GM18526 (cell line): ENCODE data around the gene SLC46A3.

ENCODE experiments used
- POLR2A ChIP-seq: IDR thresholded peaks from 3 replicates; pipeline ENCODE4 v1.6.1; 2011; ENCODE audit not compliant: insufficient read length; ENCODE audit errors: extremely low read depth

SLC46A3 gene

DNA sequence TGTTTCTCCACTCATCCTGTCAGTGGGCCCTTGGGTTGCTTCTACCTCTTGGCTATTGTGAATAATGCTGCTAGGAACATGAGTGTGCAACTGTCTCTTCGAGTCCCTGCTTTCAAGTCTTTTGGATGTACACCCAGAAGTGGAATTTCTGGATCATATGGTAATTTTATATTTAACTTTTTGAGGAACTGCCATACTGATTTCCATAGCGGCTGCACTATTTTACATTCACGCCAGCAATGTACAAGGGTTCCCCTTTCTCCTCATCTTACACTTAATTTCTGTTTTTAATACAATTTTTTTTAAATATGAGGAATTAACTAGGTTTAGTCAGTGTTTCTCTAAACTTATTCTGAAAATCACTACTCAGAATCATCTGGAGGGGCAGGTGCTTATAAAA is 24.2 kb upstream of the SLC46A3 start:
- TF ChIP-seq POLR2A, result no peak

DNA sequence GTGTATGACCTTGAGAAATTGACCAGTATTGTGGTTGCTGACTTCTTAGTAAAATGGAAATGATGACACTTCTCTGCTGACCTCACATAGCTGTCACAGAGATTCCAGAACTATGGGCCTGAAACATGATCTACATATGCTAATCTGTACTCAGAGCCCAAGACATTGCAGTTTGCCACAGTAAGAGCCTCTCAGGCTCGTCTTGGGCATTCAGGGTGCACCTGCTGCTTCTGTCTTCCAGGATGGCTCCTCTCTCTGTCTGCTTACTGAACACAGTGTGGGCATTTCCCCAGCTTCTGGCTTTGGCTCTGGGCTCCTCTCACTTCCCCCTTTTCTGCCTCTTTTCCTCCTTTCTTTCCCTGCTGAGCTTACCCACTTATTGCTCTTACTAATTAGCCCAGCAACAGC is 22.3 kb upstream of the SLC46A3 start:
- TF ChIP-seq POLR2A, result no peak

DNA sequence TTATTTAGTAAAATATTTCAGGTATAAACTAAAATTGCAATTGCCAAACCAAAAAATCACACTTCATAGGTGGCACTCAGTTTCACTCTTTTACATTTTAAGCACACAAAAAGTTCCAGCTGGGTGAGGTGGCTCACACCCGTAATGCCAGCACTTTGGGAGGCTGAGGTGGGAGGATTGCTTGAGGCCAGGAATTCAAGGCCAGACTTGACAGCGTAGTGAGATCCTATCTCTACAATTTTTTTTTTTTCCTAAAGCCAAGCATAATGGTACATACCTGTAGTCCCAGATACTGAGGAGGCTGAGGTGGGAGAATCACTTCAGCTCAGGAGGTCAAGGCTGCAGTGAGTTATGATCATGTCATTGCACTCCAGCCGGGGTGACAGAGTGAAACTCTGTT is 20.6 kb upstream of the SLC46A3 start:
- no peak for TF ChIP-seq POLR2A

DNA sequence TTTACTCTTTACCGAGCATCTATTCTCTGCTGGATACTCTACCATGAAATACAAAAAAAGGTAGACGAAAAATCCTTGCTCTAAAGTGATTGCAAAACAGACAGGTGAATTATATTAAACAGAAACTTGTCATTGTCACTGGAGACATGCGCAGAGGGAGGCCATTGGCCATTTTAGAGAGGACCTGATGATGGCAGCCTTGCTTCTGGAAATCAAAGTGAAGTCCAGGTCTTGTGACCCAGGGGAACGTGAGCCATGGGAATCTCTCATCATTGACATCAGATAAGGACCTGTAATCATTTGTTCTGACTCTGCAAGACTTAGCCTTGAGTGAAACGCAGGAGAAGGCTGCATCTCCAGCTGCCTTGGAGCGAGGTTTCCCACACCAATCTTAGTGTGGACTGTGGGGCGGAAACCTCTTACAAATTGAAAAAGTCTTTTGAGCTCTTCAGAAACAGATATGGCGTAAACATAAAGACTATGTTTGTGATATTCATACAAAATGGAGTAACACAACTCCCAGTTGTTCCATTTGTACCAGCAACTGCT is 16.8 kb upstream of the SLC46A3 start:
- TF ChIP-seq POLR2A, result no peak

DNA sequence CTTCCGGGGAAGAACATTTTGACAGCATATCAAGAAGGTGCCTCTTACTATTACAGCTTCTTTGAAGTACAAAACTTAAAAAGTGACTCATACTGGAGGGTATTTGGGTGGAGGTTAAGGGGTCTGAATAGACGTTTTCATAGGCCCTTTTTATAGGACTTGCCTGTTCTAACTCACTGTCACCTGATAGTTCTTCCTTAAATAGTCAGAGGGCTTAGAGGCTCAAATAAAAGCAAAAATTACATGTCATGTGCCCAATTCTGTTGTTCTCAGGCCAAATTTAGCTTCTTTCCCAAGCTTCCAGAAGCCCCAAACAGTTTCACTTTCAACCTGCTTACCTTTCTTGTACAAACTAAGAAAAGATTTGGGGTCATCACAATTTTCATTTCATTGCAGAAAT is 16.1 kb upstream of the SLC46A3 start:
- TF ChIP-seq POLR2A, result no peak

DNA sequence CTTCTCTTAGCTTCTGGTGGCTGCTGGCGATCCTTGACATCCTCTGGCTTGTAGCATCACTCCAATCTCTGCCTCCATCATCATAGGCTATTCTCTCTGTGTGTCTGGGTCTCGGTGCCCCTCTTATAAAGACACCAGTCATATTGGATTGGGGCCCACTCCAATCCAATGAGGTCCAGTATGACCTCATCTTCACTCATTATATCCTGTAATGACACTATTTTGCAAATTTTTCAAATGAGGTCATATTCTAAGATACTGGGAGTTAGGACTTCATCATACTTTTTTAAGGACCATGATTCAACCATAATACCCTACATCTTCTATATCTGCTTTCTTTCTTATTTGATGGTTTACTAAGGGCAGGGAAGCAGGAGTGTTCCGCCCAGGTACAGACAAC is 12.0 kb upstream of the SLC46A3 start:
- no peak for TF ChIP-seq POLR2A

DNA sequence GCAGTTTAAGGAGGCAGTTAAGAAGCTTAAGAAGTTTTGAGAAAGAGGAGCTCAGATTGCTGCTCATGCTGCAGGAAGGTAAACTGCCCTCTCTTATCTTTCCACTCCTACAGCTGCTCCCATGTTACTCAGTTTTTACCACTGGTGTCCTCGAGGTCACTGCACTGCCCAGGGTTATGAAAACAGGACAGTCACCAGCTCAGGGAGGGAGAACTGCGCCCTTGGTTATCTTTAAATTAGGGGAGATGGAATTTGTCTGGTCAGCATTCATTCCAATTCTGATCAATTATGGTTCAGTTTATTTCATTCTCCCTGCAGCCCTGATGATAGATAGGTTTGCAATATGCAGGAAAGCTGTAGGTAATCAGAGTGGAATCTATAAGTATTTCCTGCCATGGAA is 10.8 kb upstream of the SLC46A3 start:
- no peak for TF ChIP-seq POLR2A

DNA sequence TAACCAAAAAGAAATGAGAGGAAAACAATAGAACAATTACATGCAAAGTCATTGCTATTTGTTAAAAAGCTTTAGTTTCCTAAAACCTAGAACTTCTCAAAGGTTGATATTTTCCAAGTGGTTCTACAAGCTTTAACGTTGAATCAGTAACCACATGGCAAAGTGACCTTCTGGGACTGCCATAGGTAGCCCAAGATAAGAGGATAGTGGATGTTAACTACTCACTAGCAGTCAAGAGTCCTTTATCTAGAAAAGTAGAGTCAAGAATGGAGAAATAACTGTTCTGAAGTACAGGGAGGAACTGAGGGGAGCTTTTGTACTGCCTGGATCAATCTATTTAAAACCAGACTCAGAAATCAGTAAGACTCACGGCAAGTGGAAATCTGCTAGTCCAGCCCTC is 9.9 kb upstream of the SLC46A3 start:
- TF ChIP-seq POLR2A, result no peak

DNA sequence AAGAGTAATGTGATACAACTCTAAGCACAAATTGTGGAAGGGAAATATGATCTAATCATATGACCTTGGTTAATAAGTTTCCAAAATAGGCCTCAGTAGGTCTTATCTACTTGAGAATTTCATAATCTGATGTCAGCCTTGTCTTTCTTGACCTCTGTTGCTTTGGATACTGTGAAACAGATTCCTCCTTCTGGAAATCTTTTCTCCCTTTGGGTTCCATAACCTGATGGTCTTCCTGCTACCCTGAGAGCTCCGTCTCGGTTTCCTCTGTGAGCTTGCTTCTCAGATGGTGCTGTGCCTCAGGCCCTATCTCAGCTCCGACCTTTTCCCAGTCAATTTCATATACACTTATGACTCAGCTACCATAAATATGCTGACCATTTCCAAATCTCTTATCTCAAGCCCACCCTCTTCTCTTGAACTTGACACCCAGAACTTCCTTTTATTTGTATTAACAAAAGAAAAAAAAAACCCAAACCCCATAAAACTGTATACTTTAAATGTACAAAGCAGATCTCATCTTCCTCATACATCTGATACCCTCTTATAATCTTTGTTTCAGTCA is 6.4 kb upstream of the SLC46A3 start:
- no peak for TF ChIP-seq POLR2A

DNA sequence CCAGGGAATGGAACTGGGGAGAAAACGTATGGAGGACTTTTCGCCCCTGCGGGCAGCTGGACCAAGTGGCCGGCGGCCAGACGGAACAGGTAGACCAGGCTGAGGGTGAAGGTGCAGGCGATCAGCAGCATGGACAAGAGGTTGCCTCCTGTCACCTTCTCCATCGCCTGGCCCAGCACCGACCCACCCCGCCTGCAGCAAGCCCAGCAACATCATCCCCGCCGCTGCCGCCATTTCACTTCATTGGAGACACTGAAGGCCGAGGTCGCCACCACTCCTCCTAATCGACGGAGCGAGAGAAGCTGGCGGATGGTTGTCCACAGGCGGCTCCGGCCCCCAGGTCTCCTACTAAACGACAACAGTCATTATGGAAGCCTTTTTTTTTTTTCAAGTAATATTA is 5.0 kb upstream of the SLC46A3 start:
- no peak for TF ChIP-seq POLR2A

DNA sequence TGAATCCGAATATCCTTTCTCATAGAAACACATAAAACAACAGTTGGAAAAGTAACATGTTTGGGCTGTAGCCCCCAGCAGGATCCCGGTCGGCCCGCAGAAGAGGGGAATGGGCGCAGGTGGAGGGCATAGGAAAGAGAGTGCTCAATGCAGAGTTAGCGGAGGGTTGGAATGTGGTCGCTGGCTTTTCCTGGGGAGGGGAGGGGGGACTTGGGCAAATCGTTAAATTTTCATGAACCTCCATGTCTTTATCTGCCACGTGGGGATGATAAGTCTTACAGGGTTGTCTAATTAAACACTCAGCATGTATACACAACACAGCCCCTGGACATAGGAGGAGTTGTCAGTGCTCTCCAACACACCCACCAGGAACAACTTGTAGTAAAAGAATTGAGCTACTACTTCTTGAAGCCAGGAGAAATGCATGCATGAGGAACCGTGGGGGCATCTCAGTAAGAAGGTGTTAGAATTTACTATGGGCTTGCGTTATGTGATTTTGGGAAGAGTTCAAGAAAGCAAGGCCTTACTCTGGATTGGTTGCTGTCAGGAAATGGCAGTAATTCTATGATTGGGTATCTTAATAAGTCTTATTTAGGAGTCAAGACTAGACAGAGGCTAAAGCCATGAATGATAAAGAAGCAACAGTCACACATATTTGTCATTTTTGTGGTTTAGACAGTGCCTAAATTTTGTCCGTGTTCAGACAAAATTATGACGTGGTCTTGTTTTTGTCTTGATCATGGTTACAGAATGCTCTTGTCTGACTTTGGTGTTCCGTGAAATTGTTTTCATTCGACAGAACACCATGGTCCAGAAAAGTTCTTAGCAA is 671 bp upstream of the SLC46A3 start:
- no peak for TF ChIP-seq POLR2A

DNA sequence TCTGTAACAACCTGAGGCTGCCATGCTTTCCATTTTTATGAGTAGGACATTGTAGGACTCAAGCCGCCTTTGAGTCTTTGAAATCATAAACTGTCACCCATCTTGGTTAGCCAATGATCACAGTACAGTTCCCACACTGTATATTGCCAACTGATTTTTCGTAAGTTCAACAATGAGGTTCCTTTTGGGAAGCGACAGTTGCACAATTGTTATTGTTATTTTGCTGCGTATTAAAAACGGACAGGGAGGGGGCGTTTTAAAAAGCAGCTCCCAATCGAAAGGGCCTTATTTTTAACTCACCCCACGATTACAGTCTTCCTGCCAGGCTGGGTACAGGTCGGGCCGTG is 601 bp downstream of the SLC46A3 start:
- TF ChIP-seq POLR2A, result no peak

DNA sequence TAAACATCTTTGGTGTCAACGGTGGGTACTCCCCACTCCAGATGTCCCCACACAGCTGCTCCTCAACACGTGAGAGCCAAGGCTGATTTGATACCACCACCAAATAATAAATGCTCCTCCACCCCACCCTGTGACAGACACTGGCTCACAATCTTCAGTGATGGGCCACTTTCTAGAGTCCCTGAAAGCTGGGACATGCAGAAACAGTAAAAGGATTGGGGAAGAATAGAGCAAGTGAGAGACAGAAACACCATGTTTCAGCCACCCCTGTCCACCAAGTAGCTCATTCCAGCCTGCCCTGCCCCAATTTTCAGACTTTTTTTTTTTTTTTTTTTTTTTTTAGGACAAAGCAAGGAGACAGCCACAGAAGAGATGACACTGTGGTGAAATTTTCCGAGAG is 1.6 kb downstream of the SLC46A3 start:
- no peak for TF ChIP-seq POLR2A

DNA sequence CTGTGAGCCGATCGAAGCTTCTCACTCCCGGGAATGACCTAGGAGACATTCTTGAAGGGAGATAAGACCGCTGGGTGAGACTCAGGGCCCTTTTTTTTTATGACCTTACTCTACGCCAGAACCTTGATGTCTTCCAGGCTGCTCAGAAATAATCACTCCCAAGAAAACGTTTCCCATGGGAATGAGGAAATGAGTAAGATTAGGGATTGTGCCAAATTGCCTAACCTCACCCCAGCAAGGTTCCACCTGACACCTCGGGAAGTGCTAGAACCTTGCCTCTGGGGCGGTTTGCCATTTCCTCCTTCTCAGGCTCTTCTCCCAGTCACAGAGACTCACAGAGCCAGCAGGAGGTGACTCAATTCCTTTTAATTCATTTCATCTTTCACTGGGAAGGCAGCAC is 2.3 kb downstream of the SLC46A3 start:
- no peak for TF ChIP-seq POLR2A

DNA sequence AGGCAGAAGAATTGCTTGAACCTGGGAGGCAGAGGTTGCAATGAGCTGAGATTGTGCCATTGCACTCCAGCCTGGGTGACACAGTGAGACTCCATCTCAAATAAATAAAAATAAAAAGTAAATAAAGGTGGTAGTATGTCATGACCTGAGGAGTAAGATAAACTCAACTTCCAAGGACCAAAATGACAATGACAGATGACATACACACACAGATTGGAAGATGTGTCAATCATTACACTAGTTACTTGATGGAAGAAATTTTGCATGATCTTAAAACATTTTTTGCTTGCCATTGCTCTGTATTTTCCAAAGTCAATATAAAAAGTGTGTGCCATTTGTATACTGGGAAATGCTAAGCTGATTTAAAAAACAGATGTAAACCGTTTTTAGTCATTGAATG is 4.1 kb downstream of the SLC46A3 start:
- TF ChIP-seq POLR2A, result no peak

DNA sequence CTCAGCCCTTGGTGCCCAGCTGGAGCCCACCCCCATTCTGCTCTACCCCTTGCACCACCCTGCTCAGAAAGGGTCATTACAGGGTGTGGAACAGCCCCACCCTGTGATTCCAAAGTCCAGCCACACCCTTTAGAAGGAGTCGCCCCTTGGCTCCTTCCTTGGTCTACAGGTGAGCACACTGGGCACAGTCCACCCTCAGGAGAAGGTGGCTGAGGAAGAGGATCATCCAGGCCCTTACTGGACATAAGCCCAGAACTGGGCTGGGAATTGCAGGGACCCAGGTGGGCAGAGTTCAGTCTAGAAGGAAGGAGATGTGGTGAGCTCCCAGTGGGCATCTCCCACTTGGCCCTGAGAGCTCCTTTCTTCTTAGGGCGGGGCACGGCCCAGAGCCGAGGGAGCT is 8.6 kb downstream of the SLC46A3 start:
- no peak for TF ChIP-seq POLR2A
